HepG2 (cell line): ENCODE measurements around the gene SORL1-AS1.

Experiments
- ATAC-seq: fragments of 200-7000 bp; cut with Tn5 transposase; 3 replicates; pipeline ENCODE4 v1.9.1; 2020; ENCODE audit warnings: mild to moderate bottlenecking, moderate library complexity
- BruUV-seq: library from RNA; stranded (reverse); fragments of 400-500 nt; replicated peaks from 2 replicates; lab custom pipeline; 2021; lab: Mats Ljungman, UMichigan
- CTCF ChIA-PET: fragments of 300-600 bp; formaldehyde crosslinking; extraction: SDS; loops from one replicate; lab custom pipeline; 2021; ENCODE audit warnings: low total read pairs, inconsistent platforms, low intra/inter-chr PET ratio; lab: Yijun Ruan, JAX
- POLR2A ChIA-PET: fragments of 350-600 bp; sonication (Branson Sonifier 250); formaldehyde crosslinking; loops from one replicate; lab custom pipeline; 2020; ENCODE audit warnings: antibody characterized with exemption, inconsistent platforms; lab: Yijun Ruan, JAX
- DNase-seq: peaks from one replicate; pipeline ENCODE4 v3.0.0-alpha.2; 2015; ENCODE audit warnings: low spot score
- FAIRE-seq: peaks from 3 replicates; lab custom pipeline; 2011; peaks lifted over from hg19 to GRCh38; lab: Jason Lieb, UNC
- H2AFZ ChIP-seq: one replicate; pipeline ENCODE4 v1.6.1; 2011; ENCODE audit warnings: low read length, inconsistent platforms
- H3K27ac ChIP-seq: fragments of 300-600 bp; 3 replicates; pipeline ENCODE4 v1.8.0; 2011; ENCODE audit warnings: mixed run types, mild to moderate bottlenecking, mixed read lengths, low read length, inconsistent platforms; ENCODE audit not compliant: insufficient read depth; ENCODE audit errors: extremely low read length
- H3K27me3 ChIP-seq, 2 experiments: fragments of 200-600 bp in 1 of 2; 2 replicates in 1 of 2; 3 replicates in 1 of 2; pipeline versions ENCODE4 v1.6.0 to v1.8.0; 2011; ENCODE audit warnings: low read length in 2 of 2, mild to moderate bottlenecking in 2 of 2, moderate library complexity in 2 of 2, inconsistent platforms in 1 of 2; ENCODE audit not compliant: insufficient read depth in 2 of 2, control insufficient read depth in 1 of 2
- H3K36me3 ChIP-seq, 2 experiments: fragments of 200-600 bp in 1 of 2; replicated peaks in 1 of 2; 2 replicates in 1 of 2; 3 replicates in 1 of 2; pipeline versions ENCODE4 v1.5.1 to v1.8.0; 2011; ENCODE audit warnings: low read length in 2 of 2, inconsistent platforms in 1 of 2; ENCODE audit not compliant: insufficient read depth in 2 of 2, control insufficient read depth in 1 of 2
- H3K4me1 ChIP-seq: 2 replicates; pipeline ENCODE4 v1.5.1; 2012; ENCODE audit warnings: low read length, inconsistent platforms; ENCODE audit not compliant: insufficient read depth
- H3K4me2 ChIP-seq: 2 replicates; pipeline ENCODE4 v1.6.0; 2011; ENCODE audit warnings: low read depth, low read length, inconsistent platforms
- H3K4me3 ChIP-seq, 3 experiments: fragments of 200-600 bp in 1 of 3; sonication (generic), shearing (Covaris generic) in 1 of 3; replicated peaks in 1 of 3; 2 replicates each; pipeline ENCODE4 v1.5.1; 2011 to 2016; ENCODE audit warnings: low read length in 3 of 3, inconsistent platforms in 2 of 3, low read depth in 2 of 3, mild to moderate bottlenecking in 2 of 3, control low read depth in 1 of 3, mixed read lengths in 1 of 3; ENCODE audit not compliant: insufficient read depth in 1 of 3
- H3K79me2 ChIP-seq: one replicate; pipeline ENCODE4 v1.6.1; 2011; ENCODE audit warnings: low read length, inconsistent platforms; ENCODE audit not compliant: insufficient read depth
- H3K9ac ChIP-seq: 2 replicates; pipeline ENCODE4 v1.6.0; 2011; ENCODE audit warnings: mild to moderate bottlenecking, low read depth, low read length, inconsistent platforms; ENCODE audit not compliant: insufficient read depth
- H3K9me3 ChIP-seq: 2 replicates; pipeline ENCODE4 v1.5.1; 2012; ENCODE audit warnings: mild to moderate bottlenecking, low read length
- H4K20me1 ChIP-seq: 2 replicates; pipeline ENCODE4 v1.6.0; 2011; ENCODE audit warnings: inconsistent platforms, mild to moderate bottlenecking, low read length, moderate library complexity; ENCODE audit not compliant: insufficient read depth
- HNRNPH1 ChIP-seq: fragments of 200-400 bp; formaldehyde crosslinking; optimal IDR thresholded peaks from 2 replicates; pipeline ENCODE3; 2017; ENCODE audit warnings: mild to moderate bottlenecking, low read depth, low read length
- KLF13 ChIP-seq: sonication (generic); formaldehyde crosslinking; IDR thresholded peaks from 2 replicates; pipeline ENCODE4 v1.4.0; 2020; ENCODE audit warnings: mild to moderate bottlenecking, missing genetic modification reagents
- MTF2 ChIP-seq: sonication (generic); formaldehyde crosslinking; IDR thresholded peaks from 2 replicates; pipeline ENCODE4 v1.5.0; 2020; ENCODE audit warnings: missing genetic modification reagents, borderline replicate concordance
- PHF21A ChIP-seq: sonication (generic); formaldehyde crosslinking; IDR thresholded peaks from 2 replicates; pipeline ENCODE4 v1.5.0; 2020; ENCODE audit warnings: mild to moderate bottlenecking, missing genetic modification reagents
- TOPORS ChIP-seq: sonication (generic); formaldehyde crosslinking; IDR thresholded peaks from 2 replicates; pipeline ENCODE4 v1.8.0; 2023; ENCODE audit warnings: mild to moderate bottlenecking, missing genetic modification reagents
- ZNF569 ChIP-seq: sonication (generic); formaldehyde crosslinking; IDR thresholded peaks from 2 replicates; pipeline ENCODE4 v1.5.0; 2020; ENCODE audit warnings: mild to moderate bottlenecking, missing genetic modification reagents, moderate library complexity, borderline replicate concordance
- ZNF816 ChIP-seq: sonication (generic); formaldehyde crosslinking; IDR thresholded peaks from 2 replicates; pipeline ENCODE4 v1.8.0; 2022; ENCODE audit warnings: missing genetic modification reagents, mild to moderate bottlenecking, borderline replicate concordance
- WGBS: methylation state at CpG from one replicate; pipeline ENCODE4 v1.1.6; 2017; ENCODE audit warnings: low lambda C conversion rate; 5-methylcytosine and 5-hydroxymethylcytosine counted together
- in situ Hi-C: cut with HindIII; loops from 2 replicates; pipeline ENCODE4 v1.10.0; 2017; ENCODE audit warnings: low pct_unique_long_range_greater_than_20kb; ENCODE audit not compliant: extremely low pct_ligation_motif_present
- intact Hi-C: fragments of 100-400 bp; cut with micrococcal nuclease; formaldehyde crosslinking; loops from one replicate; pipeline ENCODE4 v1.10.0; 2022; ENCODE audit not compliant: unreplicated experiment
- TF ChIP-seq, protein P1 (sequence below): sonication (generic); formaldehyde crosslinking; IDR thresholded peaks from 2 replicates; pipeline ENCODE4 v1.8.1; 2023; ENCODE audit warnings: mild to moderate bottlenecking, missing genetic modification reagents
- TF ChIP-seq, protein P2 (sequence below): sonication (generic); formaldehyde crosslinking; IDR thresholded peaks from 2 replicates; pipeline ENCODE4 v1.4.0; 2020; ENCODE audit warnings: mild to moderate bottlenecking, missing genetic modification reagents, borderline replicate concordance
- TF ChIP-seq, protein P3 (sequence below): sonication (generic); formaldehyde crosslinking; IDR thresholded peaks from 2 replicates; pipeline ENCODE4 v1.5.0; 2020; ENCODE audit warnings: missing genetic modification reagents

Gene SORL1-AS1

DNA sequence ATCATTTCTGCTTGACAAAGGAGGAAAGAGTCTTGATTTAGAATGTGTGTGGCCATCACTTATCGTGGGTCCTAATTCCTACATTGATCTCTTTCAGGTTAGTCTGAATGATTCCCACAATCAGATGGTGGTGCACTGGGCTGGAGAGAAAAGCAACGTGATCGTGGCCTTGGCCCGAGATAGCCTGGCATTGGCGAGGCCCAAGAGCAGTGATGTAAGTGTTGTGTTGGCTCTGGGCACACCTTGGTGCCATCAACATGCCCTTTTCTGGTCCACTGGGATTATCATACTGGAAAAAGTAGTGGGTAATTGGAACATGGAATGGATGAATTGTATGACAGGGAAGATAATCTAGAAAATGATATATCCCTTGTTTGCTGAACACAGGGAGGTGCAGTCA, 17.1 kb upstream of the SORL1-AS1 start:
- Histone ChIP-seq H4K20me1 (peaks cover 48% of the 10 kb centered on the region; the same call in 1 of the 2 replicates), H3K4me2 (no peak overlapping the region), H3K36me3 (peaks cover 27 to 48% of the 10 kb centered on the region in 2 experiments), H2AFZ (no peak overlapping the region), H3K79me2 (peaks cover 59% of the 10 kb centered on the region), H3K27me3 (no peaks in the 10 kb centered on the region), H3K4me1 (peaks cover 44% of the 10 kb centered on the region), H3K9ac (no peak overlapping the region), H3K4me3 (no peak overlapping the region), H3K9me3 (no peaks in the 10 kb centered on the region), H3K27ac (no peak overlapping the region)
- DNase-seq, result no peak
- no peak for FAIRE-seq
- BruUV-seq, result no TSS peak
- ATAC-seq, result no peak
- 100% methylated on average over 5 of the region's 5 CpGs for WGBS
- in situ Hi-C loops (no loop called here), intact Hi-C loops (no loop called here)
- CTCF ChIA-PET, result no interaction called here
- POLR2A ChIA-PET, result no interaction called here
- TF ChIP-seq, protein P1, sequence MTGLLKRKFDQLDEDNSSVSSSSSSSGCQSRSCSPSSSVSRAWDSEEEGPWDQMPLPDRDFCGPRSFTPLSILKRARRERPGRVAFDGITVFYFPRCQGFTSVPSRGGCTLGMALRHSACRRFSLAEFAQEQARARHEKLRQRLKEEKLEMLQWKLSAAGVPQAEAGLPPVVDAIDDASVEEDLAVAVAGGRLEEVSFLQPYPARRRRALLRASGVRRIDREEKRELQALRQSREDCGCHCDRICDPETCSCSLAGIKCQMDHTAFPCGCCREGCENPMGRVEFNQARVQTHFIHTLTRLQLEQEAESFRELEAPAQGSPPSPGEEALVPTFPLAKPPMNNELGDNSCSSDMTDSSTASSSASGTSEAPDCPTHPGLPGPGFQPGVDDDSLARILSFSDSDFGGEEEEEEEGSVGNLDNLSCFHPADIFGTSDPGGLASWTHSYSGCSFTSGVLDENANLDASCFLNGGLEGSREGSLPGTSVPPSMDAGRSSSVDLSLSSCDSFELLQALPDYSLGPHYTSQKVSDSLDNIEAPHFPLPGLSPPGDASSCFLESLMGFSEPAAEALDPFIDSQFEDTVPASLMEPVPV, result no peak
- TF ChIP-seq HNRNPH1 (no peak), ZNF569 (no peak), ZNF816 (no peak), KLF13 (no peak), TOPORS (CRISPR knock-in tag) (no peak), MTF2 (no peak), PHF21A (no peak)
- TF ChIP-seq, protein P2, sequence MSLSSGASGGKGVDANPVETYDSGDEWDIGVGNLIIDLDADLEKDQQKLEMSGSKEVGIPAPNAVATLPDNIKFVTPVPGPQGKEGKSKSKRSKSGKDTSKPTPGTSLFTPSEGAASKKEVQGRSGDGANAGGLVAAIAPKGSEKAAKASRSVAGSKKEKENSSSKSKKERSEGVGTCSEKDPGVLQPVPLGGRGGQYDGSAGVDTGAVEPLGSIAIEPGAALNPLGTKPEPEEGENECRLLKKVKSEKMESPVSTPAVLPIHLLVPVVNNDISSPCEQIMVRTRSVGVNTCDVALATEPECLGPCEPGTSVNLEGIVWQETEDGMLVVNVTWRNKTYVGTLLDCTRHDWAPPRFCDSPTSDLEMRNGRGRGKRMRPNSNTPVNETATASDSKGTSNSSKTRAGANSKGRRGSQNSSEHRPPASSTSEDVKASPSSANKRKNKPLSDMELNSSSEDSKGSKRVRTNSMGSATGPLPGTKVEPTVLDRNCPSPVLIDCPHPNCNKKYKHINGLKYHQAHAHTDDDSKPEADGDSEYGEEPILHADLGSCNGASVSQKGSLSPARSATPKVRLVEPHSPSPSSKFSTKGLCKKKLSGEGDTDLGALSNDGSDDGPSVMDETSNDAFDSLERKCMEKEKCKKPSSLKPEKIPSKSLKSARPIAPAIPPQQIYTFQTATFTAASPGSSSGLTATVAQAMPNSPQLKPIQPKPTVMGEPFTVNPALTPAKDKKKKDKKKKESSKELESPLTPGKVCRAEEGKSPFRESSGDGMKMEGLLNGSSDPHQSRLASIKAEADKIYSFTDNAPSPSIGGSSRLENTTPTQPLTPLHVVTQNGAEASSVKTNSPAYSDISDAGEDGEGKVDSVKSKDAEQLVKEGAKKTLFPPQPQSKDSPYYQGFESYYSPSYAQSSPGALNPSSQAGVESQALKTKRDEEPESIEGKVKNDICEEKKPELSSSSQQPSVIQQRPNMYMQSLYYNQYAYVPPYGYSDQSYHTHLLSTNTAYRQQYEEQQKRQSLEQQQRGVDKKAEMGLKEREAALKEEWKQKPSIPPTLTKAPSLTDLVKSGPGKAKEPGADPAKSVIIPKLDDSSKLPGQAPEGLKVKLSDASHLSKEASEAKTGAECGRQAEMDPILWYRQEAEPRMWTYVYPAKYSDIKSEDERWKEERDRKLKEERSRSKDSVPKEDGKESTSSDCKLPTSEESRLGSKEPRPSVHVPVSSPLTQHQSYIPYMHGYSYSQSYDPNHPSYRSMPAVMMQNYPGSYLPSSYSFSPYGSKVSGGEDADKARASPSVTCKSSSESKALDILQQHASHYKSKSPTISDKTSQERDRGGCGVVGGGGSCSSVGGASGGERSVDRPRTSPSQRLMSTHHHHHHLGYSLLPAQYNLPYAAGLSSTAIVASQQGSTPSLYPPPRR (CRISPR knock-in tag), result no peak
- TF ChIP-seq, protein P3, sequence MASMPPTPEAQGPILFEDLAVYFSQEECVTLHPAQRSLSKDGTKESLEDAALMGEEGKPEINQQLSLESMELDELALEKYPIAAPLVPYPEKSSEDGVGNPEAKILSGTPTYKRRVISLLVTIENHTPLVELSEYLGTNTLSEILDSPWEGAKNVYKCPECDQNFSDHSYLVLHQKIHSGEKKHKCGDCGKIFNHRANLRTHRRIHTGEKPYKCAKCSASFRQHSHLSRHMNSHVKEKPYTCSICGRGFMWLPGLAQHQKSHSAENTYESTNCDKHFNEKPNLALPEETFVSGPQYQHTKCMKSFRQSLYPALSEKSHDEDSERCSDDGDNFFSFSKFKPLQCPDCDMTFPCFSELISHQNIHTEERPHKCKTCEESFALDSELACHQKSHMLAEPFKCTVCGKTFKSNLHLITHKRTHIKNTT, result no peak
